GM12872 (cell line): ENCODE measurements around the gene ZNF805.

Source experiments
- TF ChIP-seq, protein P1 (sequence below): IDR thresholded peaks from 3 replicates; pipeline ENCODE4 v1.5.1; 2011; ENCODE audit warnings: low read depth, mild to moderate bottlenecking, low read length, moderate library complexity; ENCODE audit not compliant: insufficient read depth

Gene ZNF805

GRCh38 chr19:57240311-57241090 lies at the start of gene ZNF805:
ZNF805 (plus strand) TSS chr19:57240632; CDS start chr19:57240892, 260 bp downstream.
- TF ChIP-seq, protein P1, sequence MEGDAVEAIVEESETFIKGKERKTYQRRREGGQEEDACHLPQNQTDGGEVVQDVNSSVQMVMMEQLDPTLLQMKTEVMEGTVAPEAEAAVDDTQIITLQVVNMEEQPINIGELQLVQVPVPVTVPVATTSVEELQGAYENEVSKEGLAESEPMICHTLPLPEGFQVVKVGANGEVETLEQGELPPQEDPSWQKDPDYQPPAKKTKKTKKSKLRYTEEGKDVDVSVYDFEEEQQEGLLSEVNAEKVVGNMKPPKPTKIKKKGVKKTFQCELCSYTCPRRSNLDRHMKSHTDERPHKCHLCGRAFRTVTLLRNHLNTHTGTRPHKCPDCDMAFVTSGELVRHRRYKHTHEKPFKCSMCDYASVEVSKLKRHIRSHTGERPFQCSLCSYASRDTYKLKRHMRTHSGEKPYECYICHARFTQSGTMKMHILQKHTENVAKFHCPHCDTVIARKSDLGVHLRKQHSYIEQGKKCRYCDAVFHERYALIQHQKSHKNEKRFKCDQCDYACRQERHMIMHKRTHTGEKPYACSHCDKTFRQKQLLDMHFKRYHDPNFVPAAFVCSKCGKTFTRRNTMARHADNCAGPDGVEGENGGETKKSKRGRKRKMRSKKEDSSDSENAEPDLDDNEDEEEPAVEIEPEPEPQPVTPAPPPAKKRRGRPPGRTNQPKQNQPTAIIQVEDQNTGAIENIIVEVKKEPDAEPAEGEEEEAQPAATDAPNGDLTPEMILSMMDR: 0 out of 3 replicates have a peak, but pooled peaks have one; percentile 8

GRCh38 chr19:57191141-57192076 lies 49.0 kb upstream of the ZNF805 start, which contains the start of gene ZNF264:
ZNF264 (plus strand) TSS chr19:57191500; CDS start chr19:57191914, 414 bp downstream.
- TF ChIP-seq, protein P1: no peak

GRCh38 chr19:57192077-57192420 lies 48.4 kb upstream of the ZNF805 start:
- TF ChIP-seq, protein P1: no peak

DNA sequence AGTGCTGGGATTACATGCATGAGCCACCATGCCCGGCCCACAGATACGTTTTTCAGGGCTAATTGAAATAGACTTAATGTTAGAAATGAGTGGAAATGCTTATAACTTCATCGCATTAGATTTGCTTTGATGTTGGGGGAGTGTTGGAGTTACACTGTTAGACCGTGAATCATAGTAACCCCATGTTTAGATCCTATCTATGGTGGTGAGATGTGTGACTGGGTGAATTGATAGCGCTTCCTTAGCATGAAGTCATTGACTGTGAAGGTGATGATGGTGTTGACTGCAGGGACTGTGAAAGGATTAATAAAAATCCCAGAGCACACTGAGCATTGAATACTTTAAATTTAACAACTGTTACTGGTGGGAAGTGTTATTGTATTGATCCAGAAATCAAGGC lies 47.4 kb upstream of the ZNF805 start:
- TF ChIP-seq, protein P1: no peak

- TF ChIP-seq, protein P1: no peak
These were observed 38.3 kb upstream of the ZNF805 start for GRCh38 chr19:57202160-57202559.

GRCh38 chr19:57210381-57210780 lies 30.1 kb upstream of the ZNF805 start:
- TF ChIP-seq, protein P1: no peak

- TF ChIP-seq, protein P1: no peak
These were observed 28.3 kb upstream of the ZNF805 start for GRCh38 chr19:57212109-57212508.
